Activated CD8-positive, alpha-beta T cell treated with anti-CD3 and anti-CD28 coated beads, Interleukin-2, amount 10 ng/mL, durations not matched to agents 7 days and 5 days (primary cell): ENCODE data around the gene C6orf163. TPM values are rescaled to one million over a fixed set of nuclear protein-coding genes. Genes with fewer than 3 reads are reported as not detected.

Experiments used
- total RNA-seq, 2 experiments: library from RNA; stranded (reverse); gene quantifications; one replicate each; pipeline ENCODE4 v1.2.3, GENCODE V29; 2021

C6orf163 gene
- total RNA-seq, 2 experiments from 2014 or later, result 1.5 to 1.9 TPM

Other genes starting within 250 kb of the C6orf163 start
- gene CGA, start 249.7 kb upstream of the C6orf163 start, total RNA-seq, result not detected
- 10 to 100 TPM; 48.5 to 50.7 TPM for gene ZNF292, start 189.2 kb upstream of the C6orf163 start, total RNA-seq
- 1 to 10 TPM; 8.1 to 8.6 TPM for gene SMIM8, start 22.2 kb upstream of the C6orf163 start, total RNA-seq
- not detected for gene GJB7, start 15.5 kb upstream of the C6orf163 start, total RNA-seq
- not detected for gene CFAP206, start 63.2 kb downstream of the C6orf163 start, total RNA-seq
- gene SLC35A1, start 128.2 kb downstream of the C6orf163 start, total RNA-seq, result 10 to 100 TPM; 11.8 to 12.6 TPM
- 10 to 100 TPM; 20.6 to 21.4 TPM for gene RARS2, start 245.2 kb downstream of the C6orf163 start, total RNA-seq
- gene ORC3, start 245.3 kb downstream of the C6orf163 start, total RNA-seq, result 10 to 100 TPM; 27.1 TPM